IMR-90 (cell line): ENCODE results near the gene CCL15. TPM values are rescaled to one million over a fixed set of nuclear protein-coding genes. Genes with fewer than 3 reads are reported as not detected.

Experiments
- ATAC-seq: fragments of 200-7000 bp; cut with Tn5 transposase; 2 replicates; pipeline ENCODE4 v1.9.1; 2020; ENCODE audit warnings: low read depth, mild to moderate bottlenecking, moderate library complexity
- BruUV-seq: library from RNA; stranded (reverse); fragments of 400-500 nt; replicated peaks from 2 replicates; lab custom pipeline; 2021; lab: Mats Ljungman, UMichigan
- CTCF ChIA-PET: fragments of 300-600 bp; formaldehyde crosslinking; extraction: SDS; loops from one replicate; lab custom pipeline; 2021; ENCODE audit warnings: antibody characterized with exemption; lab: Yijun Ruan, JAX
- POLR2A ChIA-PET: fragments of 300-600 bp; sonication (Branson Sonifier 250); formaldehyde crosslinking; loops from one replicate; lab custom pipeline; 2022; ENCODE audit warnings: antibody characterized with exemption; ENCODE audit not compliant: unreplicated experiment; lab: Charles Lee
- DNase-seq: peaks from one replicate; pipeline ENCODE4 v3.0.0; 2013
- H2AFZ ChIP-seq: replicated peaks from 2 replicates; pipeline ENCODE3; 2013; ENCODE audit warnings: low read length, mild to moderate bottlenecking; ENCODE audit not compliant: poor library complexity
- H2AK5ac ChIP-seq: 2 replicates; pipeline ENCODE4 v1.6.1; 2013; ENCODE audit warnings: low read depth, low read length, inconsistent platforms
- H2AK9ac ChIP-seq: replicated peaks from 2 replicates; pipeline ENCODE3; 2013; ENCODE audit warnings: mild to moderate bottlenecking, low read depth, low read length, moderate library complexity; ENCODE audit not compliant: poor library complexity
- H2BK120ac ChIP-seq: 2 replicates; pipeline ENCODE4 v1.6.1; 2013; ENCODE audit warnings: low read depth, low read length, inconsistent platforms
- H2BK15ac ChIP-seq: 3 replicates; pipeline ENCODE4 v1.6.1; 2013; ENCODE audit warnings: low read depth, low read length, inconsistent platforms
- H2BK20ac ChIP-seq: 2 replicates; pipeline ENCODE4 v1.6.1; 2013; ENCODE audit warnings: low read depth, mild to moderate bottlenecking, inconsistent platforms, low read length, moderate library complexity
- H2BK5ac ChIP-seq: 2 replicates; pipeline ENCODE4 v1.6.1; 2013; ENCODE audit warnings: mild to moderate bottlenecking, low read depth, low read length, inconsistent platforms; ENCODE audit not compliant: poor library complexity, severe bottlenecking
- H3K14ac ChIP-seq: replicated peaks from 2 replicates; pipeline ENCODE4 v1.6.1; 2013; ENCODE audit warnings: low read depth, low read length, inconsistent platforms
- H3K18ac ChIP-seq: 2 replicates; pipeline ENCODE4 v1.6.1; 2013; ENCODE audit warnings: low read depth, low read length, control low read depth
- H3K23ac ChIP-seq: 2 replicates; pipeline ENCODE4 v1.6.1; 2013; ENCODE audit warnings: low read depth, low read length, inconsistent platforms
- H3K27ac ChIP-seq: 2 replicates; pipeline ENCODE4 v1.5.1; 2013; ENCODE audit warnings: mild to moderate bottlenecking, control low read depth, low read length; ENCODE audit not compliant: insufficient read depth
- H3K27me3 ChIP-seq: 2 replicates; pipeline ENCODE4 v1.6.1; 2013; ENCODE audit warnings: low read length; ENCODE audit not compliant: control insufficient read depth, insufficient read depth
- H3K36me3 ChIP-seq: 2 replicates; pipeline ENCODE4 v1.6.1; 2013; ENCODE audit warnings: low read length, mixed read lengths; ENCODE audit not compliant: control insufficient read depth, insufficient read depth
- H3K4ac ChIP-seq: 2 replicates; pipeline ENCODE4 v1.6.1; 2013; ENCODE audit warnings: low read depth, low read length, inconsistent platforms
- H3K4me1 ChIP-seq: 2 replicates; pipeline ENCODE4 v1.6.1; 2013; ENCODE audit warnings: low read length, mixed read lengths; ENCODE audit not compliant: control insufficient read depth, insufficient read depth
- H3K4me2 ChIP-seq: 2 replicates; pipeline ENCODE4 v1.6.1; 2013; ENCODE audit warnings: low read depth, mild to moderate bottlenecking, control low read depth, low read length, moderate library complexity
- H3K4me3 ChIP-seq: 2 replicates; pipeline ENCODE4 v1.5.1; 2013; ENCODE audit warnings: low read depth, mild to moderate bottlenecking, control low read depth, low read length, moderate library complexity; ENCODE audit not compliant: insufficient read depth
- H3K56ac ChIP-seq: 2 replicates; pipeline ENCODE4 v1.6.1; 2013; ENCODE audit warnings: low read length, inconsistent platforms; ENCODE audit not compliant: insufficient read depth; ENCODE audit errors: extremely low read depth
- H3K79me1 ChIP-seq, 2 experiments: 2 replicates each; pipeline ENCODE4 v1.6.1; 2013; ENCODE audit warnings: low read length in 2 of 2, inconsistent platforms in 1 of 2, low read depth in 1 of 2
- H3K9ac ChIP-seq: 2 replicates; pipeline ENCODE4 v1.6.1; 2013; ENCODE audit warnings: low read depth, low read length, control low read depth
- H3K9me1 ChIP-seq: 2 replicates; pipeline ENCODE4 v1.6.1; 2013; ENCODE audit warnings: low read length, inconsistent platforms; ENCODE audit not compliant: insufficient read depth
- H3K9me3 ChIP-seq: 2 replicates; pipeline ENCODE4 v1.6.1; 2013; ENCODE audit warnings: low read length; ENCODE audit not compliant: control insufficient read depth, insufficient read depth
- H4K20me1 ChIP-seq: 2 replicates; pipeline ENCODE4 v1.6.1; 2013; ENCODE audit warnings: low read length, inconsistent platforms; ENCODE audit not compliant: insufficient read depth
- H4K5ac ChIP-seq: 2 replicates; pipeline ENCODE4 v1.6.1; 2013; ENCODE audit warnings: mild to moderate bottlenecking, low read depth, low read length, control low read depth
- H4K8ac ChIP-seq, 2 experiments: 2 replicates each; pipeline ENCODE4 v1.6.1; 2013; ENCODE audit warnings: low read depth in 2 of 2, low read length in 2 of 2, control low read depth in 1 of 2, inconsistent platforms in 1 of 2
- H4K91ac ChIP-seq: 2 replicates; pipeline ENCODE4 v1.6.1; 2013; ENCODE audit warnings: low read depth, low read length, inconsistent platforms; ENCODE audit not compliant: insufficient read depth
- BHLHE40 ChIP-seq: fragments of 150-350 bp; IDR thresholded peaks from 2 replicates; pipeline ENCODE4 v1.6.1; 2016; ENCODE audit warnings: mild to moderate bottlenecking, low read depth, low read length
- CEBPB ChIP-seq: IDR thresholded peaks from 2 replicates; pipeline ENCODE4 v1.6.1; 2012; ENCODE audit warnings: low read depth, low read length, improper control_type of control experiment
- CHD1 ChIP-seq: IDR thresholded peaks from 2 replicates; pipeline ENCODE4 v1.6.1; 2012; ENCODE audit warnings: low read depth, low read length, improper control_type of control experiment
- FOS ChIP-seq: fragments of 150-350 bp; IDR thresholded peaks from 2 replicates; pipeline ENCODE4 v1.6.1; 2016; ENCODE audit warnings: low read depth, low read length
- MAZ ChIP-seq: IDR thresholded peaks from 2 replicates; pipeline ENCODE4 v1.6.1; 2012; ENCODE audit warnings: low read depth, mild to moderate bottlenecking, low read length, improper control_type of control experiment, moderate library complexity, borderline replicate concordance
- MXI1 ChIP-seq: IDR thresholded peaks from 2 replicates; pipeline ENCODE4 v1.6.1; 2012; ENCODE audit warnings: low read depth, mild to moderate bottlenecking, low read length, moderate library complexity, borderline replicate concordance
- NFE2L2 ChIP-seq: fragments of 150-350 bp; IDR thresholded peaks from 2 replicates; pipeline ENCODE4 v1.6.1; 2016; ENCODE audit warnings: low read depth, mild to moderate bottlenecking, low read length
- POLR2A ChIP-seq: IDR thresholded peaks from 2 replicates; pipeline ENCODE4 v1.6.1; 2012; ENCODE audit warnings: mild to moderate bottlenecking, low read depth, low read length
- RAD21 ChIP-seq: IDR thresholded peaks from 2 replicates; pipeline ENCODE4 v1.6.1; 2012; ENCODE audit warnings: low read length, improper control_type of control experiment
- RCOR1 ChIP-seq: IDR thresholded peaks from 2 replicates; pipeline ENCODE4 v1.6.1; 2012; ENCODE audit warnings: mild to moderate bottlenecking, low read length, improper control_type of control experiment; ENCODE audit not compliant: insufficient replicate concordance
- RFX5 ChIP-seq: IDR thresholded peaks from 2 replicates; pipeline ENCODE4 v1.8.0; 2012; ENCODE audit warnings: low read depth, mild to moderate bottlenecking, low read length, moderate library complexity
- SMC3 ChIP-seq: fragments of 150-350 bp; IDR thresholded peaks from 2 replicates; pipeline ENCODE4 v1.6.1; 2016; ENCODE audit warnings: low read depth, mild to moderate bottlenecking, antibody characterized with exemption, low read length, moderate library complexity
- WGBS, 2 experiments: methylation state at CpG; one replicate each; pipeline versions ENCODE4 v1.1.5 to v1.1.7; 2013; ENCODE audit warnings: missing lambda C conversion rate in 2 of 2; ENCODE audit not compliant: insufficient read length in 1 of 2; ENCODE audit errors: extremely low coverage in 2 of 2; 5-methylcytosine and 5-hydroxymethylcytosine counted together
- dilution Hi-C: fragments of 300-500 bp; cut with HindIII; formaldehyde crosslinking; loops from one replicate; pipeline ENCODE4 v1.14.3; 2018; ENCODE audit warnings: low sequenced_read_pairs; ENCODE audit not compliant: unreplicated experiment
- in situ Hi-C: fragments of 300-500 bp; cut with MboI; formaldehyde crosslinking; loops from 3 replicates; pipeline ENCODE4 v1.14.3; 2019; ENCODE audit warnings: low sequenced_read_pairs, inconsistent platforms, mixed read lengths
- intact Hi-C: fragments of 100-400 bp; cut with micrococcal nuclease; formaldehyde crosslinking; loops from 2 replicates; pipeline ENCODE4 v1.10.0; 2022
- polyA plus RNA-seq, 3 experiments: library from polyadenylated mRNA; depleted of rRNA; stranded (reverse); fragments of >200 nt; gene quantifications; 2 replicates each; pipeline ENCODE4 v1.2.3, GENCODE V29; 2012; ENCODE audit warnings: low replicate concordance in 1 of 3
- total RNA-seq: library from RNA; depleted of rRNA; stranded (reverse); fragments of >200 nt; gene quantifications from 2 replicates; pipeline ENCODE4 v1.2.3, GENCODE V29; 2012
- TF ChIP-seq, protein P1 (sequence below): conservative IDR thresholded peaks from 2 replicates; pipeline ENCODE4 v1.5.1; 2012; ENCODE audit warnings: mild to moderate bottlenecking, low read depth, low read length, improper control_type of control experiment
- TF ChIP-seq, protein P2 (sequence below): fragments of 150-350 bp; IDR thresholded peaks from 2 replicates; pipeline ENCODE4 v1.6.1; 2017; ENCODE audit warnings: mild to moderate bottlenecking, antibody characterized with exemption, low read length, low read depth
- TF ChIP-seq, protein P3 (sequence below): fragments of 150-350 bp; IDR thresholded peaks from 2 replicates; pipeline ENCODE4 v1.6.1; 2016; ENCODE audit warnings: low read depth, mild to moderate bottlenecking, low read length, moderate library complexity, borderline replicate concordance

Gene CCL15
- total and polyA plus RNA-seq, 2 of the 4 experiments (the other 2 are of a cell fraction): not detected

DNA sequence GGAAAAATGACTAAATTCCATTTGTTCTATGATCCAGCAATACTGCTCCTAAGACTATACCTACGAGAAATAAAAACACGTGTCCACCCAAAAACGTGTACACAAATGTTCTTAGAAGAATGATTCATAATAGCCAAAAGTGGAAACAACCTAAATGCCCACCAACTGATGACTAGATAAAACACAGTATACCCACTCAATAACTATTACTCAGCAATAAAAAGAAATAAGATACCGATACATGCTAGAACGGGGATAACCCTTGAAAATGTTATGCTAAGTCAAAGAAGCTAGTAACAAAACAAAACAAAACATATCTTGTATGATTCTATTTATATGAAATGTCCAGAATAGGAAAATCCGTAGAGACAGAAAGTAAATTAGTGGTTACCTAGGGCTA, 37.7 kb downstream of the CCL15 start:
- intact Hi-C loops: no loop called here
- POLR2A ChIA-PET: no interaction called here
- CTCF ChIA-PET: no interaction called here

More for the DNA sequence above, 37.7 kb downstream of the CCL15 start:
- Histone ChIP-seq H2BK120ac (no peak overlapping the region), H3K9me3 (no peaks in the 10 kb centered on the region), H3K23ac (no peak overlapping the region), H2AK5ac (no peak overlapping the region), H3K79me1 (no peaks in the 10 kb centered on the region), H2AK9ac (no peak overlapping the region), H3K9me1 (no peaks in the 10 kb centered on the region), H3K36me3 (no peaks in the 10 kb centered on the region), H2BK15ac (no peak overlapping the region), H3K4me1 (no peaks in the 10 kb centered on the region), H4K8ac (no peak overlapping the region), H2BK20ac (no peak overlapping the region), H3K27me3 (peaks cover 2% of the 10 kb centered on the region; the same call in 1 of the 2 replicates), H3K56ac (no peak overlapping the region), H2BK5ac (no peak overlapping the region), H4K5ac (no peak overlapping the region), H3K4me2 (no peak overlapping the region), H3K14ac (no peak overlapping the region), H3K18ac (no peak overlapping the region), H4K20me1 (no peaks in the 10 kb centered on the region), H3K9ac (no peak overlapping the region), H4K91ac (no peak overlapping the region), H2AFZ (no peak overlapping the region), H3K4ac (no peak overlapping the region), H3K27ac (no peak overlapping the region), H3K4me3 (no peak overlapping the region)
- 40% methylated on average over 1 of the region's 6 CpGs; no CpG with 5 or more reads in 1 of the 2 experiments for WGBS, 2 experiments
- dilution Hi-C loops: no loop called here
- TF ChIP-seq CEBPB (no peak), RCOR1 (no peak), MXI1 (no peak), POLR2A (no peak), SMC3 (no peak), MAZ (no peak), NFE2L2 (no peak), RAD21 (no peak), FOS (no peak), BHLHE40 (no peak), CHD1 (no peak), RFX5 (no peak)
- TF ChIP-seq, protein P1, sequence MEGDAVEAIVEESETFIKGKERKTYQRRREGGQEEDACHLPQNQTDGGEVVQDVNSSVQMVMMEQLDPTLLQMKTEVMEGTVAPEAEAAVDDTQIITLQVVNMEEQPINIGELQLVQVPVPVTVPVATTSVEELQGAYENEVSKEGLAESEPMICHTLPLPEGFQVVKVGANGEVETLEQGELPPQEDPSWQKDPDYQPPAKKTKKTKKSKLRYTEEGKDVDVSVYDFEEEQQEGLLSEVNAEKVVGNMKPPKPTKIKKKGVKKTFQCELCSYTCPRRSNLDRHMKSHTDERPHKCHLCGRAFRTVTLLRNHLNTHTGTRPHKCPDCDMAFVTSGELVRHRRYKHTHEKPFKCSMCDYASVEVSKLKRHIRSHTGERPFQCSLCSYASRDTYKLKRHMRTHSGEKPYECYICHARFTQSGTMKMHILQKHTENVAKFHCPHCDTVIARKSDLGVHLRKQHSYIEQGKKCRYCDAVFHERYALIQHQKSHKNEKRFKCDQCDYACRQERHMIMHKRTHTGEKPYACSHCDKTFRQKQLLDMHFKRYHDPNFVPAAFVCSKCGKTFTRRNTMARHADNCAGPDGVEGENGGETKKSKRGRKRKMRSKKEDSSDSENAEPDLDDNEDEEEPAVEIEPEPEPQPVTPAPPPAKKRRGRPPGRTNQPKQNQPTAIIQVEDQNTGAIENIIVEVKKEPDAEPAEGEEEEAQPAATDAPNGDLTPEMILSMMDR: no peak
- TF ChIP-seq, protein P2, sequence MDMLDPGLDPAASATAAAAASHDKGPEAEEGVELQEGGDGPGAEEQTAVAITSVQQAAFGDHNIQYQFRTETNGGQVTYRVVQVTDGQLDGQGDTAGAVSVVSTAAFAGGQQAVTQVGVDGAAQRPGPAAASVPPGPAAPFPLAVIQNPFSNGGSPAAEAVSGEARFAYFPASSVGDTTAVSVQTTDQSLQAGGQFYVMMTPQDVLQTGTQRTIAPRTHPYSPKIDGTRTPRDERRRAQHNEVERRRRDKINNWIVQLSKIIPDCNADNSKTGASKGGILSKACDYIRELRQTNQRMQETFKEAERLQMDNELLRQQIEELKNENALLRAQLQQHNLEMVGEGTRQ: no peak
- TF ChIP-seq, protein P3, sequence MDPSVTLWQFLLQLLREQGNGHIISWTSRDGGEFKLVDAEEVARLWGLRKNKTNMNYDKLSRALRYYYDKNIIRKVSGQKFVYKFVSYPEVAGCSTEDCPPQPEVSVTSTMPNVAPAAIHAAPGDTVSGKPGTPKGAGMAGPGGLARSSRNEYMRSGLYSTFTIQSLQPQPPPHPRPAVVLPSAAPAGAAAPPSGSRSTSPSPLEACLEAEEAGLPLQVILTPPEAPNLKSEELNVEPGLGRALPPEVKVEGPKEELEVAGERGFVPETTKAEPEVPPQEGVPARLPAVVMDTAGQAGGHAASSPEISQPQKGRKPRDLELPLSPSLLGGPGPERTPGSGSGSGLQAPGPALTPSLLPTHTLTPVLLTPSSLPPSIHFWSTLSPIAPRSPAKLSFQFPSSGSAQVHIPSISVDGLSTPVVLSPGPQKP: no peak
- DNase-seq: no peak
- in situ Hi-C loops: no loop called here
- ATAC-seq: no peak
- BruUV-seq: no TSS peak
